Measurements from ENCODE around the gene NOD1.

- TF ChIP-seq POLR2A (IDR thresholded peaks at IDR 0.05): no peak
- TF ChIP-seq, protein P1, sequence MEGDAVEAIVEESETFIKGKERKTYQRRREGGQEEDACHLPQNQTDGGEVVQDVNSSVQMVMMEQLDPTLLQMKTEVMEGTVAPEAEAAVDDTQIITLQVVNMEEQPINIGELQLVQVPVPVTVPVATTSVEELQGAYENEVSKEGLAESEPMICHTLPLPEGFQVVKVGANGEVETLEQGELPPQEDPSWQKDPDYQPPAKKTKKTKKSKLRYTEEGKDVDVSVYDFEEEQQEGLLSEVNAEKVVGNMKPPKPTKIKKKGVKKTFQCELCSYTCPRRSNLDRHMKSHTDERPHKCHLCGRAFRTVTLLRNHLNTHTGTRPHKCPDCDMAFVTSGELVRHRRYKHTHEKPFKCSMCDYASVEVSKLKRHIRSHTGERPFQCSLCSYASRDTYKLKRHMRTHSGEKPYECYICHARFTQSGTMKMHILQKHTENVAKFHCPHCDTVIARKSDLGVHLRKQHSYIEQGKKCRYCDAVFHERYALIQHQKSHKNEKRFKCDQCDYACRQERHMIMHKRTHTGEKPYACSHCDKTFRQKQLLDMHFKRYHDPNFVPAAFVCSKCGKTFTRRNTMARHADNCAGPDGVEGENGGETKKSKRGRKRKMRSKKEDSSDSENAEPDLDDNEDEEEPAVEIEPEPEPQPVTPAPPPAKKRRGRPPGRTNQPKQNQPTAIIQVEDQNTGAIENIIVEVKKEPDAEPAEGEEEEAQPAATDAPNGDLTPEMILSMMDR (IDR thresholded peaks at IDR 0.05): no peak
Measured at GRCh38 chr7:30411897-30412296, 66.7 kb downstream of the NOD1 start.

All from tibial nerve (tissue), 3 donors.